A549 (cell line): ENCODE data around the gene SHMT2. TPM values are rescaled to one million over a fixed set of nuclear protein-coding genes. Genes with fewer than 3 reads are reported as not detected.

ENCODE experiments used
- ATAC-seq, 2 experiments: fragments of 200-7000 bp in 1 of 2; fragments of >200 bp in 1 of 2; cut with Nextera tagmentation in 1 of 2; cut with Tn5 transposase in 1 of 2; 3 replicates each; pipeline versions ENCODE4 v1.8.0 to v1.9.1; 2018 to 2020; ENCODE audit warnings: mild to moderate bottlenecking in 1 of 2, moderate library complexity in 1 of 2
- CTCF ChIA-PET: fragments of 300-600 bp; sonication (Branson Sonifier 250); formaldehyde crosslinking; extraction: SDS; loops from one replicate; lab custom pipeline; 2021; ENCODE audit warnings: antibody characterized with exemption, inconsistent platforms; lab: Yijun Ruan, JAX
- POLR2A ChIA-PET: fragments of 350-600 bp; formaldehyde crosslinking; extraction: SDS; loops from one replicate; lab custom pipeline; 2021; ENCODE audit warnings: antibody characterized with exemption, inconsistent platforms; lab: Yijun Ruan, JAX
- DNase-seq, 2 experiments: peaks; one replicate each; pipeline versions ENCODE4 v3.0.0 to v3.0.0-alpha.2; 2011 to 2016; ENCODE audit warnings: low read depth in 1 of 2, low spot score in 1 of 2
- FAIRE-seq: peaks from 2 replicates; lab custom pipeline; 2011; peaks lifted over from hg19 to GRCh38; lab: Jason Lieb, UNC
- H3K27ac ChIP-seq, 2 experiments: fragments of >200 bp; sonication (Bioruptor Twin); formaldehyde crosslinking; 3 replicates each; pipeline ENCODE4 v1.5.1; 2016 to 2017
- H3K4me1 ChIP-seq: fragments of >200 bp; sonication (Bioruptor Twin); formaldehyde crosslinking; 3 replicates; pipeline ENCODE4 v1.6.1; 2016
- H3K4me2 ChIP-seq: fragments of >200 bp; sonication (Bioruptor Twin); formaldehyde crosslinking; 3 replicates; pipeline ENCODE4 v1.6.1; 2016
- H3K4me3 ChIP-seq: fragments of >200 bp; sonication (Bioruptor Twin); formaldehyde crosslinking; 3 replicates; pipeline ENCODE4 v1.5.1; 2016
- H3K9me3 ChIP-seq: fragments of >200 bp; sonication (Bioruptor Twin); formaldehyde crosslinking; 3 replicates; pipeline ENCODE4 v1.6.1; 2016
- CBX2 ChIP-seq: fragments of 200-600 bp; sonication (generic); IDR thresholded peaks from 2 replicates; pipeline ENCODE4 v1.6.1; 2016; ENCODE audit warnings: low read depth, mild to moderate bottlenecking, borderline replicate concordance
- CEBPB ChIP-seq, 2 experiments: fragments of >200 bp in 1 of 2; sonication (Bioruptor Twin) in 1 of 2; formaldehyde crosslinking in 1 of 2; IDR thresholded peaks; 2 replicates each; pipeline ENCODE4 v1.6.1; 2012 to 2016
- FOSL2 ChIP-seq, 2 experiments: fragments of 450-650 bp in 1 of 2; fragments of >200 bp in 1 of 2; sonication (Bioruptor Twin) in 1 of 2; formaldehyde crosslinking; IDR thresholded peaks; 2 replicates each; pipeline versions ENCODE4 v1.5.0 to v1.6.1; 2016 to 2020; ENCODE audit warnings: mild to moderate bottlenecking in 1 of 2, moderate library complexity in 1 of 2
- HEYL ChIP-seq: fragments of 250-450 bp; sonication (Bioruptor Pico); IDR thresholded peaks from 2 replicates; pipeline ENCODE4 v1.8.0; 2021; ENCODE audit warnings: mild to moderate bottlenecking, moderate library complexity
- HOXA7 ChIP-seq: fragments of 250-450 bp; sonication (Bioruptor Pico); IDR thresholded peaks from 2 replicates; pipeline ENCODE4 v1.5.0; 2020; ENCODE audit warnings: mild to moderate bottlenecking, moderate library complexity
- HOXB13 ChIP-seq: fragments of 250-450 bp; sonication (Bioruptor Pico); IDR thresholded peaks from 2 replicates; pipeline ENCODE4 v1.5.0; 2020; ENCODE audit warnings: low read depth, mild to moderate bottlenecking, moderate library complexity
- MAZ ChIP-seq: fragments of 150-350 bp; IDR thresholded peaks from 2 replicates; pipeline ENCODE4 v1.6.1; 2014; ENCODE audit warnings: antibody characterized with exemption, low read depth, low read length, borderline replicate concordance
- MYC ChIP-seq: IDR thresholded peaks from 2 replicates; pipeline ENCODE4 v1.6.1; 2012; ENCODE audit warnings: mild to moderate bottlenecking, inconsistent platforms, low read length, improper control_type of control experiment, borderline replicate concordance
- NR3C1 ChIP-seq: fragments of >200 bp; sonication (Bioruptor Twin); formaldehyde crosslinking; IDR thresholded peaks from 3 replicates; pipeline ENCODE4 v1.6.1; 2017
- PHF8 ChIP-seq: fragments of 200-600 bp; sonication (generic); IDR thresholded peaks from 2 replicates; pipeline ENCODE4 v1.6.1; 2016; ENCODE audit warnings: low read depth, mild to moderate bottlenecking, antibody characterized with exemption, moderate library complexity, borderline replicate concordance
- RAD21 ChIP-seq, 2 experiments: fragments of >200 bp in 1 of 2; sonication (Bioruptor Twin) in 1 of 2; formaldehyde crosslinking in 1 of 2; IDR thresholded peaks in 1 of 2; conservative IDR thresholded peaks in 1 of 2; 2 replicates in 1 of 2; 3 replicates in 1 of 2; pipeline ENCODE4 v1.6.1; 2012 to 2018; ENCODE audit warnings: inconsistent platforms in 1 of 2
- RARB ChIP-seq: fragments of 250-450 bp; sonication (Bioruptor Pico); IDR thresholded peaks from 2 replicates; pipeline ENCODE4 v1.8.0; 2021; ENCODE audit warnings: mild to moderate bottlenecking, moderate library complexity
- RCOR1 ChIP-seq: fragments of 150-350 bp; IDR thresholded peaks from 2 replicates; pipeline ENCODE4 v1.6.1; 2014; ENCODE audit warnings: antibody characterized with exemption, low read length, low read depth
- SMC3 ChIP-seq: fragments of >200 bp; sonication (Bioruptor Twin); formaldehyde crosslinking; IDR thresholded peaks from 3 replicates; pipeline ENCODE4 v1.6.1; 2018; ENCODE audit warnings: inconsistent platforms
- TP53 ChIP-seq: fragments of 250-450 bp; sonication (Bioruptor Pico); IDR thresholded peaks from 2 replicates; pipeline ENCODE4 v1.5.0; 2021; ENCODE audit warnings: mild to moderate bottlenecking, moderate library complexity
- ZC3H11A ChIP-seq: fragments of 450-650 bp; IDR thresholded peaks from 2 replicates; pipeline ENCODE4 v1.6.1; 2014; ENCODE audit warnings: antibody characterized with exemption, mild to moderate bottlenecking
- ZFP36 ChIP-seq: fragments of 450-650 bp; IDR thresholded peaks from 2 replicates; pipeline ENCODE4 v1.6.1; 2014; ENCODE audit warnings: borderline replicate concordance; ENCODE audit not compliant: partially characterized antibody
- ZNF302 ChIP-seq: fragments of 250-450 bp; sonication (Bioruptor Pico); IDR thresholded peaks from 2 replicates; pipeline ENCODE4 v1.9.0; 2021; ENCODE audit warnings: inconsistent platforms, mild to moderate bottlenecking, moderate library complexity
- WGBS: methylation state at CpG from one replicate; pipeline ENCODE4 v1.1.6; 2017; ENCODE audit errors: missing lambda C conversion rate; 5-methylcytosine and 5-hydroxymethylcytosine counted together
- polyA plus RNA-seq, 4 experiments: library from polyadenylated mRNA; depleted of rRNA in 3 of 4; stranded (reverse); fragments of >200 nt; fragmentation: RNase III in 1 of 4; extraction: RNeasy Plus Mini Kit Qiagen cat#74134 plus additional on column Dnase treatment in 1 of 4; gene quantifications; 2 replicates in 3 of 4; 3 replicates in 1 of 4; pipeline ENCODE4 v1.2.3, GENCODE V29; 2011 to 2017
- TF ChIP-seq, protein P1 (sequence below): fragments of 250-450 bp; sonication (Bioruptor Pico); IDR thresholded peaks from 2 replicates; pipeline ENCODE4 v1.5.0; 2021; ENCODE audit warnings: mild to moderate bottlenecking, moderate library complexity, borderline replicate concordance
- TF ChIP-seq, protein P2 (sequence below): IDR thresholded peaks from 2 replicates; pipeline ENCODE4 v1.6.1; 2012
- TF ChIP-seq, protein P3 (sequence below): fragments of >200 bp; sonication (Bioruptor Twin); formaldehyde crosslinking; IDR thresholded peaks from 3 replicates; pipeline ENCODE4 v1.5.1; 2016
- TF ChIP-seq, protein P4 (sequence below): IDR thresholded peaks from 2 replicates; pipeline ENCODE4 v1.6.1; 2012; ENCODE audit warnings: low read depth, borderline replicate concordance
- TF ChIP-seq, protein P5 (sequence below): fragments of 200-600 bp; sonication (generic); IDR thresholded peaks from 2 replicates; pipeline ENCODE4 v1.6.1; 2016; ENCODE audit warnings: antibody characterized with exemption, mild to moderate bottlenecking, moderate library complexity
- TF ChIP-seq, protein P6 (sequence below): fragments of 150-350 bp; IDR thresholded peaks from 2 replicates; pipeline ENCODE4 v1.6.1; 2014; ENCODE audit warnings: low read depth, mild to moderate bottlenecking, low read length

The SHMT2 gene
- polyA plus RNA-seq, 2 of the 4 experiments (the other 2 are of a cell fraction): 113 to 156 TPM

DNA sequence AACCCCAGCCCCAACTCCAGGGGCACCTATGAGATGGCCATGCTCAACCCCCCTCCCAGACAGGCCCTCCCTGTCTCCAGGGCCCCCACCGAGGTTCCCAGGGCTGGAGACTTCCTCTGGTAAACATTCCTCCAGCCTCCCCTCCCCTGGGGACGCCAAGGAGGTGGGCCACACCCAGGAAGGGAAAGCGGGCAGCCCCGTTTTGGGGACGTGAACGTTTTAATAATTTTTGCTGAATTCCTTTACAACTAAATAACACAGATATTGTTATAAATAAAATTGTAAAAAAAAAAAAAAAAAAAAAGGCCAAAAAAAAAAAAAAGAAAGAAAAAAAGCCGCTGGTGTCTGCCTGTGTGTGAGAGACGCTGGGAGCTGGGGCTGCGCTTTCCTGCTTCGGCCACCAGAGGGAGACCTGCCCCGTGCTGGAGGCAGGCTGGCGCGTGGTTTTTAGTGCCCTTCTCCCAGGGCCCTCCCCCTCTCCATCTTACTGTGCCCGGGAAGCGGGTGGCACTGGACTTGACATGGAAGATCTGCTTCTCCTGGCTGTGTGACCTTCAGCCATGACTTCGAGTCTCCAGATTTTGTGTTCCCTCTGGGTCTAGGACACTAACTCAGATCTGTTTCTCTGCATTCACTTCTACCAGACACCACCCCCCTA, 16.3 kb upstream of the SHMT2 start:
- FAIRE-seq: peak; percentile 13
- peak; percentile 51 to 75 for ATAC-seq
- 9% methylated on average over 16 of the region's 16 CpGs for WGBS
- H3K4me1 ChIP-seq: peaks cover 31% of the 10 kb centered on the region
- no peak for TF ChIP-seq RCOR1
- TF ChIP-seq CBX2: no peak
- TF ChIP-seq RAD21 (conservative IDR thresholded peaks at IDR 0.05 in 1 of 2, IDR thresholded peaks at IDR 0.05 in 1 of 2): peak; percentile 78 to 85
- TF ChIP-seq, protein P1, sequence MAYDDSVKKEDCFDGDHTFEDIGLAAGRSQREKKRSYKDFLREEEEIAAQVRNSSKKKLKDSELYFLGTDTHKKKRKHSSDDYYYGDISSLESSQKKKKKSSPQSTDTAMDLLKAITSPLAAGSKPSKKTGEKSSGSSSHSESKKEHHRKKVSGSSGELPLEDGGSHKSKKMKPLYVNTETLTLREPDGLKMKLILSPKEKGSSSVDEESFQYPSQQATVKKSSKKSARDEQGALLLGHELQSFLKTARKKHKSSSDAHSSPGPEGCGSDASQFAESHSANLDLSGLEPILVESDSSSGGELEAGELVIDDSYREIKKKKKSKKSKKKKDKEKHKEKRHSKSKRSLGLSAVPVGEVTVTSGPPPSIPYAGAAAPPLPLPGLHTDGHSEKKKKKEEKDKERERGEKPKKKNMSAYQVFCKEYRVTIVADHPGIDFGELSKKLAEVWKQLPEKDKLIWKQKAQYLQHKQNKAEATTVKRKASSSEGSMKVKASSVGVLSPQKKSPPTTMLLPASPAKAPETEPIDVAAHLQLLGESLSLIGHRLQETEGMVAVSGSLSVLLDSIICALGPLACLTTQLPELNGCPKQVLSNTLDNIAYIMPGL: no peak
- TF ChIP-seq, protein P2, sequence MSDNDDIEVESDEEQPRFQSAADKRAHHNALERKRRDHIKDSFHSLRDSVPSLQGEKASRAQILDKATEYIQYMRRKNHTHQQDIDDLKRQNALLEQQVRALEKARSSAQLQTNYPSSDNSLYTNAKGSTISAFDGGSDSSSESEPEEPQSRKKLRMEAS: peak; percentile 95
- no peak for TF ChIP-seq ZNF302 (CRISPR knock-in tag)
- TF ChIP-seq HOXA7 (CRISPR knock-in tag): no peak
- TF ChIP-seq NR3C1: no peak
- no peak for TF ChIP-seq RARB (CRISPR knock-in tag)
- TF ChIP-seq SMC3: peak; percentile 79
- TF ChIP-seq ZC3H11A: no peak
- TF ChIP-seq ZFP36: no peak
- TF ChIP-seq, protein P3, sequence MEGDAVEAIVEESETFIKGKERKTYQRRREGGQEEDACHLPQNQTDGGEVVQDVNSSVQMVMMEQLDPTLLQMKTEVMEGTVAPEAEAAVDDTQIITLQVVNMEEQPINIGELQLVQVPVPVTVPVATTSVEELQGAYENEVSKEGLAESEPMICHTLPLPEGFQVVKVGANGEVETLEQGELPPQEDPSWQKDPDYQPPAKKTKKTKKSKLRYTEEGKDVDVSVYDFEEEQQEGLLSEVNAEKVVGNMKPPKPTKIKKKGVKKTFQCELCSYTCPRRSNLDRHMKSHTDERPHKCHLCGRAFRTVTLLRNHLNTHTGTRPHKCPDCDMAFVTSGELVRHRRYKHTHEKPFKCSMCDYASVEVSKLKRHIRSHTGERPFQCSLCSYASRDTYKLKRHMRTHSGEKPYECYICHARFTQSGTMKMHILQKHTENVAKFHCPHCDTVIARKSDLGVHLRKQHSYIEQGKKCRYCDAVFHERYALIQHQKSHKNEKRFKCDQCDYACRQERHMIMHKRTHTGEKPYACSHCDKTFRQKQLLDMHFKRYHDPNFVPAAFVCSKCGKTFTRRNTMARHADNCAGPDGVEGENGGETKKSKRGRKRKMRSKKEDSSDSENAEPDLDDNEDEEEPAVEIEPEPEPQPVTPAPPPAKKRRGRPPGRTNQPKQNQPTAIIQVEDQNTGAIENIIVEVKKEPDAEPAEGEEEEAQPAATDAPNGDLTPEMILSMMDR: peak; percentile 90
- TF ChIP-seq MAZ: no peak
- TF ChIP-seq, protein P4, sequence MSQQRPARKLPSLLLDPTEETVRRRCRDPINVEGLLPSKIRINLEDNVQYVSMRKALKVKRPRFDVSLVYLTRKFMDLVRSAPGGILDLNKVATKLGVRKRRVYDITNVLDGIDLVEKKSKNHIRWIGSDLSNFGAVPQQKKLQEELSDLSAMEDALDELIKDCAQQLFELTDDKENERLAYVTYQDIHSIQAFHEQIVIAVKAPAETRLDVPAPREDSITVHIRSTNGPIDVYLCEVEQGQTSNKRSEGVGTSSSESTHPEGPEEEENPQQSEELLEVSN: peak; percentile 53; the same call in 1 of the 2 replicates
- TF ChIP-seq HEYL (CRISPR knock-in tag): no peak
- TF ChIP-seq, protein P5, sequence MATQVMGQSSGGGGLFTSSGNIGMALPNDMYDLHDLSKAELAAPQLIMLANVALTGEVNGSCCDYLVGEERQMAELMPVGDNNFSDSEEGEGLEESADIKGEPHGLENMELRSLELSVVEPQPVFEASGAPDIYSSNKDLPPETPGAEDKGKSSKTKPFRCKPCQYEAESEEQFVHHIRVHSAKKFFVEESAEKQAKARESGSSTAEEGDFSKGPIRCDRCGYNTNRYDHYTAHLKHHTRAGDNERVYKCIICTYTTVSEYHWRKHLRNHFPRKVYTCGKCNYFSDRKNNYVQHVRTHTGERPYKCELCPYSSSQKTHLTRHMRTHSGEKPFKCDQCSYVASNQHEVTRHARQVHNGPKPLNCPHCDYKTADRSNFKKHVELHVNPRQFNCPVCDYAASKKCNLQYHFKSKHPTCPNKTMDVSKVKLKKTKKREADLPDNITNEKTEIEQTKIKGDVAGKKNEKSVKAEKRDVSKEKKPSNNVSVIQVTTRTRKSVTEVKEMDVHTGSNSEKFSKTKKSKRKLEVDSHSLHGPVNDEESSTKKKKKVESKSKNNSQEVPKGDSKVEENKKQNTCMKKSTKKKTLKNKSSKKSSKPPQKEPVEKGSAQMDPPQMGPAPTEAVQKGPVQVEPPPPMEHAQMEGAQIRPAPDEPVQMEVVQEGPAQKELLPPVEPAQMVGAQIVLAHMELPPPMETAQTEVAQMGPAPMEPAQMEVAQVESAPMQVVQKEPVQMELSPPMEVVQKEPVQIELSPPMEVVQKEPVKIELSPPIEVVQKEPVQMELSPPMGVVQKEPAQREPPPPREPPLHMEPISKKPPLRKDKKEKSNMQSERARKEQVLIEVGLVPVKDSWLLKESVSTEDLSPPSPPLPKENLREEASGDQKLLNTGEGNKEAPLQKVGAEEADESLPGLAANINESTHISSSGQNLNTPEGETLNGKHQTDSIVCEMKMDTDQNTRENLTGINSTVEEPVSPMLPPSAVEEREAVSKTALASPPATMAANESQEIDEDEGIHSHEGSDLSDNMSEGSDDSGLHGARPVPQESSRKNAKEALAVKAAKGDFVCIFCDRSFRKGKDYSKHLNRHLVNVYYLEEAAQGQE: no peak
- TF ChIP-seq PHF8: no peak
- TF ChIP-seq FOSL2 (IDR thresholded peaks at IDR 0.05): no peak
- no peak for TF ChIP-seq FOSL2 (CRISPR knock-in tag; IDR thresholded peaks at IDR 0.05)
- no peak for TF ChIP-seq CEBPB (IDR thresholded peaks at IDR 0.05)
- TF ChIP-seq HOXB13 (CRISPR knock-in tag): no peak
- TF ChIP-seq, protein P6, sequence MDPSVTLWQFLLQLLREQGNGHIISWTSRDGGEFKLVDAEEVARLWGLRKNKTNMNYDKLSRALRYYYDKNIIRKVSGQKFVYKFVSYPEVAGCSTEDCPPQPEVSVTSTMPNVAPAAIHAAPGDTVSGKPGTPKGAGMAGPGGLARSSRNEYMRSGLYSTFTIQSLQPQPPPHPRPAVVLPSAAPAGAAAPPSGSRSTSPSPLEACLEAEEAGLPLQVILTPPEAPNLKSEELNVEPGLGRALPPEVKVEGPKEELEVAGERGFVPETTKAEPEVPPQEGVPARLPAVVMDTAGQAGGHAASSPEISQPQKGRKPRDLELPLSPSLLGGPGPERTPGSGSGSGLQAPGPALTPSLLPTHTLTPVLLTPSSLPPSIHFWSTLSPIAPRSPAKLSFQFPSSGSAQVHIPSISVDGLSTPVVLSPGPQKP: no peak
- peak; percentile 89 for TF ChIP-seq MYC
- TF ChIP-seq TP53: no peak
- no peaks in the 10 kb centered on the region for H3K9me3 ChIP-seq
- H3K27ac ChIP-seq: peak overlapping the region in 1 of 2 experiments; percentile 67; a peak in 4 of 6 replicates
- POLR2A ChIA-PET: interaction anchor here (0.6 to 2.2 kb wide), 5 partner anchors 16 to 94 kb away, joined by 4 to 12 read pairs (median 9); partner anchors contain the start of gene SHMT2
- H3K4me2 ChIP-seq: peak overlapping the region; percentile 54
- DNase-seq: peak; percentile 89 to 94
- no peak overlapping the region for H3K4me3 ChIP-seq
- CTCF ChIA-PET: interaction anchor here (0.5 to 8.5 kb wide), 32 partner anchors 8 to 503 kb away, joined by 3 to 615 read pairs (median 5); partner anchors contain the start of genes GLI1, INHBE, SHMT2 and STAT6
